ENCODE results near the gene FGA.
A peak's percentile ranks its signal among the peaks of the same experiment; 100 is the strongest.

Gene FGA

GRCh38 chr4:154578919-154579318 lies 11.6 kb downstream of the FGA start:
- no peak for DNase-seq

DNA sequence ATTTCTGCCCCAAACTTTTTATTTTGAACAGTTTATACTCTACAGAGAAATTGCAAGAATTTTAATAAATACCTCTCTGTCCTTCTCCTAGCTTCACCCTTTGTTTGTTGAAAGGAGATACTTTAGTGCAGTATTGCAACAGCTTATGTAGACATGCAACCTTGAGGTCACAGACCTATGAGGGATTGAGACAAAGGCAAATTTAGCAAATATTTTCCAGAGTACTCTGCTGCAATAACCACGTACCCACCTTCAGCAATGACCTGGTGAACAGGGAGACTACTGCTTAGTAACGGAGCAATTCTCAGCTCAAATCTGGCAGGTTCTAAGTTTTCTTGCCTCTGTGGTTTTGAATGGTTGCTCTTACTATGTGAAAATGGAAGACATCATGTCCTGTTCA lies 13.2 kb downstream of the FGA start:
- no peak for DNase-seq

GRCh38 chr4:154574311-154574710 lies 16.2 kb downstream of the FGA start:
- DNase-seq, result no peak

DNA sequence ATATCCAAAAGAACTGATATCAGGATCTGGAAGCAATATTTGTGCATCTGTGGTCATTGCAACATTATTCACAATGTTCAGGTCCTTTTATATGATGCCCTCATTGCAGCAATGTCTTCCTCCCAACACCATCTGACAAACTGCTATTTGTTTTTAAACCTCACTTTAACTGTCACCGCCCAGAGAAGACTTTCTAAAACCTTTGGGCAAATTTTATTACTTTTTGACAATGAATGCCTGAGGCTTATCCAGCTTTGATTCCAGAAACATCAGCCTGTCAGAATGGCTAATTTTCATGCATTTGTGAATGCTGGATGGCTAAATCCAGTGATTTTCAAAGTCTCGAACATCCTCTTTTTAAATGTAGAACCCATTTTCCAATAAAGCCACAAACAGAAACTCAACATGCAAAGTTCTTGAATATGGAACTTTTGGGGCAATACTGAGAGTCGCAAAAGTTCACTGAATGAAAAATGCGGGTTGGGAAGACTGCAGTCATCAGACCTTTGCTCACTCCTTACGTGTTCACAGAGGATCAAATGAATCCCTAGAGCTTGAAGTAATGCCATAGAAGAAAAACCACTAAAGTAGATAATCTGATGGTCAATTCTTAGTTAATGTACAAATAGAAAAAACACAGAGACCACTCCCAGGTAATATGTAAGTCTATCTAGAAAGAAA lies 17.2 kb downstream of the FGA start:
- no peak for DNase-seq

DNA sequence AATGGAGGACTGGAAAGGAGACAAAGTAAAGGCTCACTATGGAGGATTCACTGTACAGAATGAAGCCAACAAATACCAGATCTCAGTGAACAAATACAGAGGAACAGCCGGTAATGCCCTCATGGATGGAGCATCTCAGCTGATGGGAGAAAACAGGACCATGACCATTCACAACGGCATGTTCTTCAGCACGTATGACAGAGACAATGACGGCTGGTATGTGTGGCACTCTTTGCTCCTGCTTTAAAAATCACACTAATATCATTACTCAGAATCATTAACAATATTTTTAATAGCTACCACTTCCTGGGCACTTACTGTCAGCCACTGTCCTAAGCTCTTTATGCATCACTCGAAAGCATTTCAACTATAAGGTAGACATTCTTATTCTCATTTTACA lies 21.0 kb downstream of the FGA start:
- DNase-seq, result no peak

DNA sequence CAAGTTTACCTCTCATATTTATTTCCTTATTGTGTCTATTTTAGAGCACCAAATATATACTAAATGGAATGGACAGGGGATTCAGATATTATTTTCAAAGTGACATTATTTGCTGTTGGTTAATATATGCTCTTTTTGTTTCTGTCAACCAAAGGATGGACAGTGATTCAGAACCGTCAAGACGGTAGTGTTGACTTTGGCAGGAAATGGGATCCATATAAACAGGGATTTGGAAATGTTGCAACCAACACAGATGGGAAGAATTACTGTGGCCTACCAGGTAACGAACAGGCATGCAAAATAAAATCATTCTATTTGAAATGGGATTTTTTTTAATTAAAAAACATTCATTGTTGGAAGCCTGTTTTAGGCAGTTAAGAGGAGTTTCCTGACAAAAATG lies 21.5 kb downstream of the FGA start:
- DNase-seq, result no peak

- DNase-seq, result peak; percentile 29
Observed at GRCh38 chr4:154566639-154567204, 23.8 kb downstream of the FGA start.

DNA sequence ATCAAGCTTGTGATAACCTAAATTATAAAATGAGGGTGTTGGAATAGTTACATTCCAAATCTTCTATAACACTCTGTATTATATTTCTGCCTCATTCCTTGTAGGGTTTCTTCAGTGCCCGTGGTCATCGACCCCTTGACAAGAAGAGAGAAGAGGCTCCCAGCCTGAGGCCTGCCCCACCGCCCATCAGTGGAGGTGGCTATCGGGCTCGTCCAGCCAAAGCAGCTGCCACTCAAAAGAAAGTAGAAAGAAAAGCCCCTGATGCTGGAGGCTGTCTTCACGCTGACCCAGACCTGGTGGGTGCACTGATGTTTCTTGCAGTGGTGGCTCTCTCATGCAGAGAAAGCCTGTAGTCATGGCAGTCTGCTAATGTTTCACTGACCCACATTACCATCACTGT lies 24.8 kb downstream of the FGA start:
- DNase-seq, result no peak

DNA sequence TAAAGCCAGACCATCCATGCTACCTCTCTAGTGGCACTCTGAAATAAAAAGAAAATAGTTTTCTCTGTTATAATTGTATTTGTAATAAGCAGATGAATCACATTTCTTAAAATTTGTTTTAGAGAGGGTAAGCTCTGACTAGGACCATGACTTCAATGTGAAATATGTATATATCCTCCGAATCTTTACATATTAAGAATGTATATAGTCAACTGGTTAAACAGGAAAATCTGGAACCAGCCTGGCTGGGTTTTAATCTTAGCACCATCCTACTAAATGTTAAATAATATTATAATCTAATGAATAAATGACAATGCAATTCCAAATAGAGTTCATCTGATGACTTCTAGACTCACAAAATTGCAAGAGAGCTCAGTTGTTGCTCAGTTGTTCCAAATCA lies 26.2 kb downstream of the FGA start:
- DNase-seq, result no peak

GRCh38 chr4:154562697-154563254 lies 27.8 kb downstream of the FGA start, which contains the start of gene FGB:
Gene FGB, plus strand, starts transcription at chr4:154563011. Its CDS starts 8 bp downstream, at chr4:154563019.
- DNase-seq, result no peak

GRCh38 chr4:154560824-154561231 lies 29.7 kb downstream of the FGA start:
- no peak for DNase-seq

GRCh38 chr4:154560419-154560801 lies 30.1 kb downstream of the FGA start:
- DNase-seq, result peak; percentile 83

DNA sequence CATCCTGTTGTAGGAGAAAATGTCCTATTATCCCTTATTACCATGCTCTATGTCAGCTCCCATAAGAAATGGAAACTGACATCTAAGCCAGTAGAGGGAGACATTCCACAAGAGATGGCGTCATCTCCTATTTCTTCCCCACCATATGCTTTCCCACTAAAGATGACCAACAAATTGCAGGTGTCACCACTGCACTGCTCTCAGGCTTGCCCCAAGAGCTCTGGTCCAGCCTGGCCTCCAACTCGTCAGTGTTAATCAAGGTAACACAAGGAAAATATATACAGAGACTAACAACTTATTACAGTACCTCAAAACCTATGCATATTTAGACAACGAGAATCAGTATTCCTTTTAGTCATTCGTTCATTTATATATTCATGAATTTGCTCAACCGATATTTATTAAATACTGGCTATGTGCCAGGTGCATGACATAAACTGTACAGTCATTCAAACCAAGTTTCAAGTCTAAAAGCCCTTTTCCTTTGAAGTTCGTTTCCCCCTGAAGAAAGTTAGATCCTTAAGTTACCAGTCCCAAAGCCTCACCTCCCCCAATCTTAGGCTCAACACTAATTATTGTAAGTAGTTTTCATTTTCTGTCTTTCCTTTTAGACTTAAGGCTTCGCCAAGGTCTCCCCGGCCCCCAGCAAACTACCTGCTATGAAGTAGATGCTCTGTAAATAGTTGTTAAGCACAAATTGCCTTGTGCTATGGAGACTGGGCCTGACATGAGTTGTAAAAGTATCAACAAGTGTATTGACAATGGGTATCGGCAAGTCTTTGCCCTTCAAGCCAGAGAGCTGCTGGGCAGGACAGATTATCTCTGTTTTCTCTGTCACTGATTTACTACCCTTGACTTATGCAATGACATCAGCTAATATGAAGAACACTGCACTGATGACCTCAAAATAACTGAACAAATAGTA lies 30.8 kb downstream of the FGA start:
- peak; percentile 89 for DNase-seq

- no peak for DNase-seq
Observed at GRCh38 chr4:154559141-154559493, 31.4 kb downstream of the FGA start.

DNA sequence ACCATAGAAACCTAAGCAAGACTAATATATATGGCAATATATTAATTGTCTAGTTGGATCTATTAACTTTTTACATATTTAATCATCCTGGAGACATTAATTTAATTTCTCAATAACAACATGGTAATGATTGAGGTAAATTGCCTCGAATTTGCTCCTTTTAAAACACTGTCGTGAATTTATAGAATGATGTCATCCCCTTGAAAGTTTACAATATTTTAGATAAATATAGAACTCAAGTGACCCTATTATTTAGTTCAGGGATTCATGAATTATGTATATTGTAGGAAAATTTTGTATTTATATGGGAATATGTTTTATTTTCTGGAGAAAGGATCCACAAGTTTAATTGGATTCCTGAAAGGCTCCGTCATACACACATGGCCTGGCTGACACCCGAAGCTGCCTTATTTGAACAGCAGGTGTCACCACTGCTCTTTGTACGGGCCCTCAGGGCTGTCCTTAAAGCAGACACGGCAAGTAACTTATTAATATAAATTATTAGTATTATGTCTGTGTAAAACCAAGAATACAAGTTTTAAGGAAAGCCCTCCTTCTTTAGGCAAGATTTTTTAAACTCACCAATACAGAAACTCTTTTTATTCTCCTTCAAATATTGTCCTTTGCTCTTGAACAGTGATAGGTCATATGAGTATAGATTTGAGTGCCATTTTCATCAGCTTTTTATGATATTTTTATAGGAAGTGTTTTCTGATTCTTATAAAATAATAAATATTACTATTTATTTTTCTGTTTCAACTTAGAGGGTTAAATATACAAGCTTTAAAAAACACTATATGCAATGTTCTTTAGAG lies 38.5 kb downstream of the FGA start:
- peak; percentile 89 for DNase-seq

GRCh38 chr4:154549894-154550790 lies 40.4 kb downstream of the FGA start, which contains the start of gene PLRG1:
Gene PLRG1, minus strand, starts transcription at chr4:154550400. Its CDS starts 92 bp downstream, at chr4:154550308.
- DNase-seq, result peak; percentile 99

DNA sequence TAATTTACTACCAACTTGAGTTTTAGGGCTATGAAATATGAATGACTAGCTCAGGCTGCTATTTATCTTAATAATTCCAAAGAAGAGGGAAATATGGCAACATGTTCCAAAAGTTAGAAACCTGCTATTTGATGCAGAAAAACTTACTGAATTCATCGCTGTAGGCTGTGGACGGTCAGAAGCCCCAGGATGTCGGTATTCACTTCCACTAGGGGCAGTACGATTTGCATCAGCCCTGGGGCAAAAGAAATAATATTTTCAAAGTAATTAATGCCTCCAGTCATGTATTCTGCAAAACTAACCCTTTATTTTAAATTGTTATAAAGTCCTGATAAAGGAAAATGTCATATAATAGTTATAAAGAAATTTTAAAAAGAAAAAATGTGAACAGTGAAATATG lies 44.9 kb downstream of the FGA start:
- no peak for DNase-seq

GRCh38 chr4:154542271-154542879 lies 48.2 kb downstream of the FGA start:
- DNase-seq, result no peak
